ENCODE data around the gene FBXL13.
"Not testable (repeated sequence)": the region's sequence is repeated elsewhere in the genome, so short reads cannot be mapped to it uniquely, and the experiment has no call there.

The FBXL13 gene

DNA sequence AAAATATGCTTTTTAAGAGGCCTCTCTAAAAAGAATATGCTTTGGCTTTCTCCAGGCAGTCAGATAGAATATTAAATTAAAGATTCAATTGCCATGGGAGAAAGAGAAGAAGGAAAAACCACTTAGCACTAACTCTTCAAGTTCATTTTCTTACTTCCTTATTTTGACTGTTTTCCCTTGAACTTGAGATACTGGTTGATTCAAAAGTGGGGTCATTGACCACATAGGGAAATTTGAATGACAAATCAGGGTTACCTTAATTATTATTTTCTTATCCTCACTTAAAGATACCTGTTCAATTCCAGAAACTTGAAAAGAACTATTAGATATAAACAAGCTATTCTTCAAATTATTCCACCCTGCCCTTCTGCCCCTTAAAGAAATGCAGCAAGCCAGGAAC lies 298.4 kb downstream of the FBXL13 start:
- FAIRE-seq; DNase-seq (ENCODE audit: low spot score): not testable (repeated sequence)

DNA sequence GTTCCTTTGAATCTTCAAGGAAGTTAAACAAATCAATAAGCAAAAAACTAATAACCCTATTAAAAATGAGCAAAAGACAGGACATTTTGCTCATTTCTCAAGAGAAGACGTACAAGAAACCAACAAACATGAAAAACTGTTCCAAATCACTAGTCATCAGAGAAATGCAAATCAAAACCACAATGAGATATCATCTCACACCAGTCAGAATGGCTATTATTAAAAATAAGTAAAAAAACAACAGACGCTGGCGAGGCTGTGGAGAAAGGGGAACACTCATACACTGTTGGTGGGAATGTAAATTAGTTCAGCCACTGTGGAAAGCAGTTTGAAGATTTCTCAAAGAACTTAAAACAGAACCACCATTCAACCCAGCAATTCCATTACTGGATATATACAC lies 304.1 kb downstream of the FBXL13 start:
- DNase-seq (ENCODE audit: low spot score); FAIRE-seq: not testable (repeated sequence)

DNA sequence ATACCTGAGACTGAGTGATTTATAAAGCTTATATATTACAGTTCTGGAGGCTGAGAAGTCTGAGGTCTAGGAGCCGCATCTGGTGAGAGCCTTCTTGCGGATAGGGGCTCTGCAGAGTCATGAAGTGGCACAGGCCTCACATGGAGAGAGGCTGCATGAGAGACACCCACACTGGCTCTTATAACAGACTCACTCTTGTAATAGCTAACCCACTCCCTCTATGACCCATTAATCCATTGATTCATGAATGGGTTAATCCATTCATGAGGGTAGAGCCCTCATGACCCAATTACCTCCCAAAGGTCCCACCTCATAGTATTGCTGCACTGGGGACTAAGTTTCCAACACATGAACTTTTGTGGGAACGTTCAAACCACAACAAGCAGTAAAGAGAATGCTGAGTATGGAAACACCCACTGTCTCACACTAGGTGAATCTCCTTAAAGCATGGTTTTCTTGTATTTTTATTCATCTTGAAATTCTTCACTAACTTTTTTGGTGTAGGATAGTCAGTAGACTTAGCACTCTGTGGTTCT lies 304.9 kb downstream of the FBXL13 start:
- DNase-seq (ENCODE audit: low spot score); FAIRE-seq: not testable (repeated sequence)

- FAIRE-seq; DNase-seq (ENCODE audit: low spot score): not testable (repeated sequence)
Measured at GRCh38 chr7:102763295-102763905, 311.2 kb downstream of the FBXL13 start.

Measured in RCC 7860 (cell line).